ENCODE data around the gene ARHGEF26. TPM values are rescaled to one million over a fixed set of nuclear protein-coding genes. Genes with fewer than 3 reads are reported as not detected.

Gene ARHGEF26
- total and polyA plus RNA-seq, 8 donors = 3.9 to 40.6 (median 20.9) TPM

- H3K27me3 ChIP-seq = no peaks in the 10 kb centered on the region
- intact Hi-C loops (cut with DNase I; ENCODE audit: low total_unique reads) = no loop called here
- H3K27ac ChIP-seq = no peak overlapping the region
- TF ChIP-seq EP300 (IDR thresholded peaks at IDR 0.05) (no peak), CTCF (IDR thresholded peaks at IDR 0.05) (no peak), POLR2A (IDR thresholded peaks at IDR 0.05) (no peak), POLR2AphosphoS5 (IDR thresholded peaks at IDR 0.05) (no peak)
- H3K4me3 ChIP-seq = no peak overlapping the region
- peaks cover 0 to 14% (median 5%) of the 10 kb centered on the region in 4 donors for H3K4me1 ChIP-seq
- no peaks in the 10 kb centered on the region for H3K36me3 ChIP-seq
- no peak for DNase-seq
- H3K9me3 ChIP-seq = no peaks in the 10 kb centered on the region
- 93 to 96% (median 95%) methylated on average over 6 of the region's 6 CpGs for WGBS, 5 donors
These were observed 20.6 kb upstream of the ARHGEF26 start for GRCh38 chr3:154100556-154100955.

GRCh38 chr3:154101250-154101649, 19.9 kb upstream of the ARHGEF26 start:
- no peak for TF ChIP-seq CTCF (IDR thresholded peaks at IDR 0.05)
- no peak for TF ChIP-seq EP300 (IDR thresholded peaks at IDR 0.05)
- TF ChIP-seq POLR2AphosphoS5 (IDR thresholded peaks at IDR 0.05) = no peak
- TF ChIP-seq POLR2A (IDR thresholded peaks at IDR 0.05) = no peak
- intact Hi-C loops (cut with DNase I; ENCODE audit: low total_unique reads) = no loop called here
- 88 to 99% (median 97%) methylated on average over 2 of the region's 2 CpGs for WGBS, 5 donors
- DNase-seq = no peak
- Histone ChIP-seq H3K36me3 (no peaks in the 10 kb centered on the region), H3K27ac (no peak overlapping the region), H3K4me3 (no peak overlapping the region), H3K4me1 (peaks cover 0 to 15% (median 6%) of the 10 kb centered on the region in 4 donors), H3K9me3 (no peaks in the 10 kb centered on the region), H3K27me3 (no peaks in the 10 kb centered on the region)

- no peaks in the 10 kb centered on the region for H3K27me3 ChIP-seq
- H3K9me3 ChIP-seq = no peaks in the 10 kb centered on the region
- intact Hi-C loops (cut with DNase I; ENCODE audit: low total_unique reads) = no loop called here
- H3K4me1 ChIP-seq = peaks cover 0 to 15% (median 6%) of the 10 kb centered on the region in 4 donors
- 81 to 100% (median 95%) methylated on average over 1 of the region's 1 CpG for WGBS, 5 donors
- no peak overlapping the region for H3K27ac ChIP-seq
- TF ChIP-seq POLR2AphosphoS5 (IDR thresholded peaks at IDR 0.05) (no peak), EP300 (IDR thresholded peaks at IDR 0.05) (no peak), POLR2A (IDR thresholded peaks at IDR 0.05) (no peak), CTCF (IDR thresholded peaks at IDR 0.05) (no peak)
- H3K36me3 ChIP-seq = no peaks in the 10 kb centered on the region
- DNase-seq = no peak
- no peak overlapping the region for H3K4me3 ChIP-seq
These were observed 19.0 kb upstream of the ARHGEF26 start for GRCh38 chr3:154102225-154102624.

GRCh38 chr3:154105218-154105975, 15.8 kb upstream of the ARHGEF26 start:
- peaks cover 0 to 10% (median 6%) of the 10 kb centered on the region in 4 donors for H3K4me1 ChIP-seq
- H3K27me3 ChIP-seq = no peaks in the 10 kb centered on the region
- no peak for DNase-seq
- H3K9me3 ChIP-seq = no peaks in the 10 kb centered on the region
- TF ChIP-seq POLR2A (IDR thresholded peaks at IDR 0.05) = no peak
- TF ChIP-seq CTCF (IDR thresholded peaks at IDR 0.05) = no peak
- no peak for TF ChIP-seq POLR2AphosphoS5 (IDR thresholded peaks at IDR 0.05)
- no peak for TF ChIP-seq EP300 (IDR thresholded peaks at IDR 0.05)
- no peak overlapping the region for H3K4me3 ChIP-seq
- H3K36me3 ChIP-seq = no peaks in the 10 kb centered on the region
- 31 to 49% (median 37%) methylated on average over 4 of the region's 4 CpGs for whole genome bisulfite sequencing, 5 donors
- intact Hi-C loops (cut with DNase I; ENCODE audit: low total_unique reads) = no loop called here
- H3K27ac ChIP-seq = no peak overlapping the region
